ENCODE measurements around the gene CELF1. TPM values are rescaled to one million over a fixed set of nuclear protein-coding genes. Genes with fewer than 3 reads are reported as not detected.

Gene CELF1
- total and polyA plus RNA-seq, 9 of the 15 experiments (the other 6 are each of a cell fraction or from before 2014, with no cell fraction given), result 11.3 to 142 (median 77.4) TPM

DNA sequence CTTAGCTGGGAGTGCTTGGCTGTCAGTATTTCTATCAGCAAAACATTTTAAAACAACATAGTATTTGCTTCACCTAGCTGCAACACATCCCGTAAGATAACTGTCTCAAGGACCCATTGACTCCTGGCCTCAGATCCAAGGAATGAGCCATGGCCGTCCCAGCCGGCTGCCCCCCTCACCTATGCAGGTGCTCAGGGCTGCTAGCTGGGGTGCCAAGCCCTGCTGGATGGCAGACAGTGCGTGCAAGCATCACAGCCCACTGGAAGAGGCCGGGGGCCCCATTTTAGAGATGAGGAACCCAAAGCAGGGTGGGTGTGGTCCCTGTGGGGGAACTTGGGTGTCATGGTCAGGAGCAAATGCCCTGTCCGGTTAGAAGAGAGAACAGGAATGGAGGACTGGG lies 135.2 kb downstream of the CELF1 start:
- WGBS (ENCODE audit: insufficient coverage, low coverage, missing lambda C conversion rate), result 93% methylated on average over 5 of the region's 6 CpGs
- FAIRE-seq (no peak), DNase-seq (ENCODE audit: extremely low read depth in 1 of 4, low spot score in 3 of 4) (no peak), ATAC-seq (peak; percentile 1; the same call in 1 of the 3 replicates)
- intact Hi-C loops (cut with micrococcal nuclease), result no loop called here
- H3K36me3 ChIP-seq (ENCODE audit: control insufficient read depth, insufficient read depth, low read length), result peaks cover 50% of the 10 kb centered on the region
- H3K79me2 ChIP-seq (ENCODE audit: control insufficient read depth, insufficient read depth, low read length), result no peaks in the 10 kb centered on the region
- H3K9ac ChIP-seq (ENCODE audit: insufficient read depth in 1 of 2, low read depth in 2 of 2, low read length in 2 of 2), result 0 out of 4 replicates have a peak overlapping the region, but pooled peaks of 1 of the 2 experiments have one; percentile 48
- H3K27ac ChIP-seq (ENCODE audit: extremely low read depth, low read depth, low read length), result no peak overlapping the region
- in situ Hi-C loops (cut with MboI), result no loop called here
- no peak overlapping the region for H3K4me2 ChIP-seq (ENCODE audit: insufficient read depth, low read length)
- peaks cover 0 to 43% of the 10 kb centered on the region in 2 experiments; a peak in 2 of 5 replicates for H3K4me1 ChIP-seq (replicated peaks in 1 of 2; ENCODE audit: control insufficient read depth in 2 of 2, insufficient read depth in 2 of 2, low read length in 2 of 2)
- no peaks in the 10 kb centered on the region for H3K9me3 ChIP-seq (replicated peaks; ENCODE audit: control insufficient read depth, insufficient read depth, low read depth, low read length)
- peaks cover 10% of the 10 kb centered on the region for H3K9me1 ChIP-seq (ENCODE audit: control insufficient read depth, insufficient read depth, low read length)
- no peaks in the 10 kb centered on the region for H3K27me3 ChIP-seq (ENCODE audit: control insufficient read depth in 2 of 2, insufficient read depth in 2 of 2, low read length in 2 of 2)
- peaks cover 9% of the 10 kb centered on the region; the same call in 1 of the 2 replicates for H4K20me1 ChIP-seq (replicated peaks; ENCODE audit: control insufficient read depth, insufficient read depth, low read length)
- ChIA-PET CTCF (ENCODE audit: low intra/inter-chr PET ratio) (no interaction called here), POLR2A (interaction anchor here (0.6 to 2.1 kb wide), 8 partner anchors 9 to 160 kb away, joined by 3 to 16 read pairs (median 3); partner anchors contain the start of genes NR1H3, PSMC3 and SLC39A13)
- H3K4me3 ChIP-seq, result no peak overlapping the region
- no TSS peak for BruUV-seq (replicated peaks)
- TF ChIP-seq POLR2G (IDR thresholded peaks at IDR 0.05; ENCODE audit: low read depth, low read length) (peak; percentile 64), POLR2A (conservative IDR thresholded peaks at IDR 0.05) (peak; percentile 31; the same call in 1 of the 2 replicates), RBM17 (IDR thresholded peaks at IDR 0.05; ENCODE audit: borderline replicate concordance, low read depth, low read length) (no peak), JUNB (CRISPR knock-in tag; conservative IDR thresholded peaks at IDR 0.05) (no peak)
- TF ChIP-seq, protein P1, sequence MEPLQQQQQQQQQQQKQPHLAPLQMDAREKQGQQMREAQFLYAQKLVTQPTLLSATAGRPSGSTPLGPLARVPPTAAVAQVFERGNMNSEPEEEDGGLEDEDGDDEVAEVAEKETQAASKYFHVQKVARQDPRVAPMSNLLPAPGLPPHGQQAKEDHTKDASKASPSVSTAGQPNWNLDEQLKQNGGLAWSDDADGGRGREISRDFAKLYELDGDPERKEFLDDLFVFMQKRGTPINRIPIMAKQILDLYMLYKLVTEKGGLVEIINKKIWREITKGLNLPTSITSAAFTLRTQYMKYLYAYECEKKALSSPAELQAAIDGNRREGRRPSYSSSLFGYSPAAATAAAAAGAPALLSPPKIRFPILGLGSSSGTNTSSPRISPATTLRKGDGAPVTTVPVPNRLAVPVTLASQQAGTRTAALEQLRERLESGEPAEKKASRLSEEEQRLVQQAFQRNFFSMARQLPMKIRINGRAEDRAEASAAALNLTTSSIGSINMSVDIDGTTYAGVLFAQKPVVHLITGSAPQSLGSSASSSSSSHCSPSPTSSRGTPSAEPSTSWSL (CRISPR knock-in tag; IDR thresholded peaks at IDR 0.05; ENCODE audit: borderline replicate concordance), result no peak
- TF ChIP-seq, protein P2, sequence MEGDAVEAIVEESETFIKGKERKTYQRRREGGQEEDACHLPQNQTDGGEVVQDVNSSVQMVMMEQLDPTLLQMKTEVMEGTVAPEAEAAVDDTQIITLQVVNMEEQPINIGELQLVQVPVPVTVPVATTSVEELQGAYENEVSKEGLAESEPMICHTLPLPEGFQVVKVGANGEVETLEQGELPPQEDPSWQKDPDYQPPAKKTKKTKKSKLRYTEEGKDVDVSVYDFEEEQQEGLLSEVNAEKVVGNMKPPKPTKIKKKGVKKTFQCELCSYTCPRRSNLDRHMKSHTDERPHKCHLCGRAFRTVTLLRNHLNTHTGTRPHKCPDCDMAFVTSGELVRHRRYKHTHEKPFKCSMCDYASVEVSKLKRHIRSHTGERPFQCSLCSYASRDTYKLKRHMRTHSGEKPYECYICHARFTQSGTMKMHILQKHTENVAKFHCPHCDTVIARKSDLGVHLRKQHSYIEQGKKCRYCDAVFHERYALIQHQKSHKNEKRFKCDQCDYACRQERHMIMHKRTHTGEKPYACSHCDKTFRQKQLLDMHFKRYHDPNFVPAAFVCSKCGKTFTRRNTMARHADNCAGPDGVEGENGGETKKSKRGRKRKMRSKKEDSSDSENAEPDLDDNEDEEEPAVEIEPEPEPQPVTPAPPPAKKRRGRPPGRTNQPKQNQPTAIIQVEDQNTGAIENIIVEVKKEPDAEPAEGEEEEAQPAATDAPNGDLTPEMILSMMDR (IDR thresholded peaks at IDR 0.05 in 2 of 3, conservative IDR thresholded peaks at IDR 0.05 in 1 of 3; ENCODE audit: insufficient read depth in 2 of 3, low read depth in 1 of 3, low read length in 3 of 3), result no peak
- H2AFZ ChIP-seq (ENCODE audit: low read depth, low read length), result no peak overlapping the region
